Measurements from ENCODE around the gene SOHLH1.

SOHLH1 gene

GRCh38 chr9:135700525-135700924 is 1.2 kb upstream of the SOHLH1 start:
- TF ChIP-seq EZH2phosphoT487 (conservative IDR thresholded peaks at IDR 0.05; ENCODE audit: low read length) (no peak), CTCF (IDR thresholded peaks at IDR 0.05; ENCODE audit: insufficient read depth, low read length, poor library complexity, severe bottlenecking) (no peak)
- no peak overlapping the region for H3K27ac ChIP-seq (ENCODE audit: low read depth, low read length)
- no peaks in the 10 kb centered on the region for H3K79me2 ChIP-seq (ENCODE audit: insufficient read depth, low read length)
- no peaks in the 10 kb centered on the region for H3K36me3 ChIP-seq (ENCODE audit: low read length)
- H3K4me2 ChIP-seq (ENCODE audit: low read depth, low read length, poor library complexity, severe bottlenecking) = no peak overlapping the region
- no peaks in the 10 kb centered on the region for H3K9me3 ChIP-seq (ENCODE audit: insufficient read depth, low read length)
- H3K27me3 ChIP-seq (ENCODE audit: low read length) = no peaks in the 10 kb centered on the region
- H3F3A ChIP-seq (ENCODE audit: insufficient read depth) = no peaks in the 10 kb centered on the region
- H4K20me1 ChIP-seq (ENCODE audit: low read depth, low read length) = no peaks in the 10 kb centered on the region
- no peak overlapping the region for H2AFZ ChIP-seq (ENCODE audit: low read depth, low read length, severe bottlenecking)
- no peak overlapping the region for H3K9ac ChIP-seq (ENCODE audit: low read length)
- H3K9me2 ChIP-seq (replicated peaks; ENCODE audit: insufficient read depth, low read length) = no peaks in the 10 kb centered on the region
- no peak overlapping the region for H3K4me3 ChIP-seq (ENCODE audit: insufficient read depth, low read length, poor library complexity, severe bottlenecking)

- no peak overlapping the region for H3K4me3 ChIP-seq (ENCODE audit: insufficient read depth, low read length, poor library complexity, severe bottlenecking)
These were observed 514 bp downstream of the SOHLH1 start for GRCh38 chr9:135698767-135699166.

GRCh38 chr9:135698236-135698635 is 1.0 kb downstream of the SOHLH1 start:
- Histone ChIP-seq H3K4me2 (ENCODE audit: low read depth, low read length, poor library complexity, severe bottlenecking) (no peak overlapping the region), H3K27ac (ENCODE audit: low read depth, low read length) (no peak overlapping the region), H3K27me3 (ENCODE audit: low read length) (no peaks in the 10 kb centered on the region), H3F3A (ENCODE audit: insufficient read depth) (no peaks in the 10 kb centered on the region), H4K20me1 (ENCODE audit: low read depth, low read length) (no peaks in the 10 kb centered on the region), H3K9me3 (ENCODE audit: insufficient read depth, low read length) (no peaks in the 10 kb centered on the region), H3K9me2 (replicated peaks; ENCODE audit: insufficient read depth, low read length) (no peaks in the 10 kb centered on the region), H3K4me3 (ENCODE audit: insufficient read depth, low read length, poor library complexity, severe bottlenecking) (no peak overlapping the region), H2AFZ (ENCODE audit: low read depth, low read length, severe bottlenecking) (no peak overlapping the region), H3K9ac (ENCODE audit: low read length) (no peak overlapping the region), H3K79me2 (ENCODE audit: insufficient read depth, low read length) (no peaks in the 10 kb centered on the region), H3K36me3 (ENCODE audit: low read length) (no peaks in the 10 kb centered on the region)
- no peak for TF ChIP-seq EZH2phosphoT487 (conservative IDR thresholded peaks at IDR 0.05; ENCODE audit: low read length)
- no peak for TF ChIP-seq CTCF (IDR thresholded peaks at IDR 0.05; ENCODE audit: insufficient read depth, low read length, poor library complexity, severe bottlenecking)

More at GRCh38 chr9:135698767-135699166, 514 bp downstream of the SOHLH1 start:
- no peak overlapping the region for H3K4me2 ChIP-seq (ENCODE audit: low read depth, low read length, poor library complexity, severe bottlenecking)
- no peaks in the 10 kb centered on the region for H3K9me2 ChIP-seq (replicated peaks; ENCODE audit: insufficient read depth, low read length)
- no peaks in the 10 kb centered on the region for H3K36me3 ChIP-seq (ENCODE audit: low read length)
- H3K27ac ChIP-seq (ENCODE audit: low read depth, low read length) = no peak overlapping the region
- no peaks in the 10 kb centered on the region for H4K20me1 ChIP-seq (ENCODE audit: low read depth, low read length)
- no peaks in the 10 kb centered on the region for H3K9me3 ChIP-seq (ENCODE audit: insufficient read depth, low read length)
- H3K27me3 ChIP-seq (ENCODE audit: low read length) = no peaks in the 10 kb centered on the region
- H2AFZ ChIP-seq (ENCODE audit: low read depth, low read length, severe bottlenecking) = no peak overlapping the region
- H3F3A ChIP-seq (ENCODE audit: insufficient read depth) = no peaks in the 10 kb centered on the region
- no peak overlapping the region for H3K9ac ChIP-seq (ENCODE audit: low read length)
- no peaks in the 10 kb centered on the region for H3K79me2 ChIP-seq (ENCODE audit: insufficient read depth, low read length)
- no peak for TF ChIP-seq EZH2phosphoT487 (conservative IDR thresholded peaks at IDR 0.05; ENCODE audit: low read length)
- TF ChIP-seq CTCF (IDR thresholded peaks at IDR 0.05; ENCODE audit: insufficient read depth, low read length, poor library complexity, severe bottlenecking) = no peak
